HFFc6 (cell line): ENCODE measurements around the gene NOX5. TPM values are rescaled to one million over a fixed set of nuclear protein-coding genes. Genes with fewer than 3 reads are reported as not detected.

ENCODE experiments used
- DNase-seq: peaks from one replicate; pipeline ENCODE4 v3.0.0-alpha.2; 2018
- H3K27ac Mint-ChIP-seq: 2 replicates; pipeline ENCODE4 v1.8.0; 2020; ENCODE audit warnings: mild to moderate bottlenecking, mixed read lengths
- H3K27me3 Mint-ChIP-seq: 2 replicates; pipeline ENCODE4 v1.8.0; 2021; ENCODE audit warnings: mild to moderate bottlenecking, moderate library complexity, mixed read lengths; ENCODE audit not compliant: insufficient read depth
- H3K36me3 Mint-ChIP-seq: 2 replicates; pipeline ENCODE4 v1.8.0; 2021; ENCODE audit warnings: low read depth, mixed read lengths
- H3K4me1 Mint-ChIP-seq: 2 replicates; pipeline ENCODE4 v1.8.0; 2020; ENCODE audit warnings: low read depth, mixed read lengths
- H3K4me3 Mint-ChIP-seq: 2 replicates; pipeline ENCODE4 v1.8.0; 2020; ENCODE audit warnings: mild to moderate bottlenecking, moderate library complexity, mixed read lengths
- H3K9me3 Mint-ChIP-seq: 2 replicates; pipeline ENCODE4 v1.8.0; 2020; ENCODE audit warnings: mild to moderate bottlenecking, mixed read lengths
- CTCF ChIP-seq: fragments of 200-600 bp; sonication (generic); IDR thresholded peaks from 2 replicates; pipeline ENCODE4 v1.5.0; 2021; ENCODE audit warnings: antibody characterized with exemption, mild to moderate bottlenecking
- total RNA-seq, 6 experiments: library from RNA; stranded (reverse); fragmentation: NEBNext Ultra II Directional; extraction: Animal tissue kit (Norgen Biotek cat#: 25700); gene quantifications; 2 replicates in 1 of 6; 3 replicates in 5 of 6; pipeline ENCODE4 v1.2.3, GENCODE V29; 2021

Gene NOX5
- total RNA-seq, 6 experiments from 2014 or later, result 0.19 to 0.77 (median 0.64) TPM

DNA sequence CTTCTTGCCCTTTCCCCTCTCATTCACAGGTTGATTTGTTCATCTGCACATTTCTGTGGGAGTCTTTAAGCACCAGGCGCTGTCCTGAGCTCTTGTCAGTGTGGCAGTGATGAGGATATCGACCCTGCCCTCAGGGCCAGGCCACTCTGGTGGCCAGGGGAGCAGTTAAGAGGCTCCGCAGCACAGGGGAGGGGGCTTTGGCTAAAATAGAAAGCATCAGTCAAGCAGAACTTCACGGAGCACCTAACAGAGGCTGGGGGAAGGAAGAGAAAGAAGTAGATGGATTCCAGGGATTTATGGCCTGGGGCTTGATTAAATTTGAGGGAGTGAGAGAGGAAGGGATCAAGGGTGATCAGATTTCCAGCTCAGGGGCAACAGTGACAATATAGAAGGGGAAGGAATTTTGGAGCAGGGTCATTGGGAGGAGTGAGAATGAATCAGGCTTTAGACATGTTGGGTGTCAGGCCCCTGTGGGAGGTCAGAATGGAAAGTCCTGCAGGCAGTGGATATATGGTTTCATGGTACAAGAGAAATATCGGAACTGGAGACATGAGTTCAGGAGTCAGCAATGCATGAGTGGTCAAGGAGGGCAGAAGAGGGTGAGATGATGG is 73.0 kb downstream of the NOX5 start:
- Mint-ChIP-seq H3K27ac (no peak overlapping the region), H3K9me3 (no peaks in the 10 kb centered on the region), H3K4me3 (no peak overlapping the region), H3K4me1 (peaks cover 22% of the 10 kb centered on the region), H3K27me3 (peaks cover 33% of the 10 kb centered on the region), H3K36me3 (no peaks in the 10 kb centered on the region)
- no peak for DNase-seq
- TF ChIP-seq CTCF, result no peak

- no peak overlapping the region for H3K27ac Mint-ChIP-seq
- no peak for TF ChIP-seq CTCF
- H3K27me3 Mint-ChIP-seq, result peaks cover 33% of the 10 kb centered on the region
- H3K9me3 Mint-ChIP-seq, result no peaks in the 10 kb centered on the region
- no peaks in the 10 kb centered on the region for H3K36me3 Mint-ChIP-seq
- peaks cover 28% of the 10 kb centered on the region for H3K4me1 Mint-ChIP-seq
- no peak for DNase-seq
- H3K4me3 Mint-ChIP-seq, result no peak overlapping the region
Observed at GRCh38 chr15:69088300-69088965, 73.9 kb downstream of the NOX5 start.

DNA sequence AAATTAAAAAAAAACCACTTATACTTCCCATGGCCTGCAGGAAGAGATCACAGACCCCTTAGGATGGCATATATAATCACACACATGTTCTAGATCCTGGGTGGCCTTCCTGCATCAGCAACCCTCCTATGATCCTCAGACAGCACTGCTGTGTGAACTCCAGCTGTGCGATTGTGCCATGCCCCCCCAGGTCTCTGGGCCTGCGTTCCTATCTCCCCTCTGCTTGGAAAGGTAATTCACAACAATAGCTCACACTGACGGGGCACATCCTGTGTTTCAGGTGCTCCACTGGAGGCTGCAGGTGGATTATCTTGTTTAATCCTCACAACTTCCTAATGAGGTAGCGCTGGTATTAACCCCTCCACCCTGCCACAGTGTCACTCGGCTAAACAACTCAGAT is 74.8 kb downstream of the NOX5 start:
- H3K4me1 Mint-ChIP-seq, result peaks cover 28% of the 10 kb centered on the region
- H3K9me3 Mint-ChIP-seq, result no peaks in the 10 kb centered on the region
- TF ChIP-seq CTCF, result no peak
- no peak overlapping the region for H3K27ac Mint-ChIP-seq
- no peaks in the 10 kb centered on the region for H3K36me3 Mint-ChIP-seq
- no peak overlapping the region for H3K4me3 Mint-ChIP-seq
- H3K27me3 Mint-ChIP-seq, result peaks cover 36% of the 10 kb centered on the region
- no peak for DNase-seq

- no peak for TF ChIP-seq CTCF
- H3K36me3 Mint-ChIP-seq, result no peaks in the 10 kb centered on the region
- H3K27me3 Mint-ChIP-seq, result peaks cover 39% of the 10 kb centered on the region
- DNase-seq, result peak; percentile 10
- no peak overlapping the region for H3K4me3 Mint-ChIP-seq
- H3K4me1 Mint-ChIP-seq, result peaks cover 28% of the 10 kb centered on the region
- no peak overlapping the region for H3K27ac Mint-ChIP-seq
- no peaks in the 10 kb centered on the region for H3K9me3 Mint-ChIP-seq
Observed at GRCh38 chr15:69090197-69090948, 75.9 kb downstream of the NOX5 start.

DNA sequence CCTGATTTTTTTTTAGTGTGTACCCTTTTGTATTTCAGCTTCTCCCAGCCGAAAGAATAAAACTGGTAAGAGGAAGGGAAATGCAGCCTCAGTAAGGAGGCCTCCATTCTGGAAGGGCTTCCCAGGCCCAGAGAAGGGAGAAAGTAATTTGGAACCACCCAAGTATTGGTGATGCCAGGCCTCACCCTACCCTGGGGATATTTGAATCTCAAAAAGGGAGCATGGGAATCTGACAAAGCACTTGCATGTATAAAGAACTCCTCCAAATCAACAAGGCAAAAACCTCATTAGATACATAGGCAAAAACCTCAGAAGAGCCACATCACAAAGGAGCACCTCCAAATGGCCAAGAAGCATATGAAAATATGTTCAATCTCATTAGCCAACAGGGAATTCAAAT is 77.2 kb downstream of the NOX5 start:
- H3K4me3 Mint-ChIP-seq, result no peak overlapping the region
- H3K36me3 Mint-ChIP-seq, result no peaks in the 10 kb centered on the region
- H3K9me3 Mint-ChIP-seq, result no peaks in the 10 kb centered on the region
- H3K4me1 Mint-ChIP-seq, result peaks cover 28% of the 10 kb centered on the region
- H3K27ac Mint-ChIP-seq, result no peak overlapping the region
- H3K27me3 Mint-ChIP-seq, result peaks cover 49% of the 10 kb centered on the region
- no peak for DNase-seq
- TF ChIP-seq CTCF, result no peak
